ENCODE measurements around the gene CACNA1I. TPM values are rescaled to one million over a fixed set of nuclear protein-coding genes. Genes with fewer than 3 reads are reported as not detected.

Gene CACNA1I
- total and polyA plus RNA-seq, 4 donors = 1.2 to 8.5 (median 5.6) TPM

DNA sequence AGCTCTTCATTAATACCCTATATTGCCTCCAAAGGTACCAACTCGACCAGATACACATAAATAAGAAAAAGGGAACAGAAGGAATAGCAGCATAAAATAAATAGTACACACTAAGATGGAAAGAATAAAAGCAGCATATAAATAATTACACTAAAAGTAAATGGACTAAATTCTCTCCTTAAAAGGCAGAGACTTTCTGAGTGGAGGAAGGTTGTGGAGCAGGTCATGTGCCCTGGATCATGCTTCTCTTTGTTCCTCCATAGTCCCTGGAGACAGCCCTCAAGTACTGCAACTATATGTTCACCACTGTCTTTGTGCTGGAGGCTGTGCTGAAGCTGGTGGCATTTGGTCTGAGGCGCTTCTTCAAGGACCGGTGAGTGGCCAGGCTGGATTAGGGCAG is 101.4 kb downstream of the CACNA1I start:
- no peak for DNase-seq (ENCODE audit: low read depth in 4 of 6, low spot score in 6 of 6)
- Histone ChIP-seq H3K4me1 (ENCODE audit: control insufficient read depth, insufficient read depth, low read length) (peaks cover 6% of the 10 kb centered on the region), H3K4me3 (ENCODE audit: low read depth, low read length) (no peak overlapping the region), H3K27ac (ENCODE audit: low read depth, low read length) (no peak overlapping the region), H3K27me3 (ENCODE audit: control insufficient read depth, insufficient read depth, low read length) (no peaks in the 10 kb centered on the region), H3K9me3 (ENCODE audit: control insufficient read depth, insufficient read depth, low read length) (peaks cover 1% of the 10 kb centered on the region), H3K36me3 (ENCODE audit: control insufficient read depth, insufficient read depth, low read length) (peaks cover 43% of the 10 kb centered on the region)
- WGBS (ENCODE audit: insufficient coverage) = 100% methylated on average over 2 of the region's 3 CpGs

DNA sequence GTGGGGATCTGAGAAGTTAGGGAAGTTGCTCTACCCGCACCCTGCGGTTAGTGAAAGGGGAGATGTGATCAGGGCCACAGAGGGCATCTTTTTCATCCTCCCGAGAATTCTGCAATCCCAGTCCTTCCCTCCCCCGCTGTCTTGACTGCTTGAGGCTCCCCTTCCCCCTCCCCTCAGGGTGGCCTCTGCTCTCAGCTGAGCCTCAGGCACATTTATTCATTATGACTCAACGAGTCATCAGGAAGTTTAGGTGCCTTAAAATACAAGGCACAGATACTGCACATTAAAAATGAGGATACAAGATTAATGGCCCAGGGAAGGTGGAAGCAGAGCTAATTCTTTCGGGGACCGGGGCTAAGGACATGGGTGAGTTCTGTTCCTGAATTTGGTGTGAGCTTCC is 104.0 kb downstream of the CACNA1I start:
- no peak overlapping the region for H3K27ac ChIP-seq (ENCODE audit: low read depth, low read length)
- no peak overlapping the region for H3K4me3 ChIP-seq (ENCODE audit: low read depth, low read length)
- peaks cover 1% of the 10 kb centered on the region for H3K9me3 ChIP-seq (ENCODE audit: control insufficient read depth, insufficient read depth, low read length)
- H3K36me3 ChIP-seq (ENCODE audit: control insufficient read depth, insufficient read depth, low read length) = peaks cover 58% of the 10 kb centered on the region
- DNase-seq (ENCODE audit: low read depth in 4 of 6, low spot score in 6 of 6) = no peak
- 63% methylated on average over 5 of the region's 7 CpGs for WGBS (ENCODE audit: insufficient coverage)
- H3K4me1 ChIP-seq (ENCODE audit: control insufficient read depth, insufficient read depth, low read length) = peaks cover 6% of the 10 kb centered on the region
- no peaks in the 10 kb centered on the region for H3K27me3 ChIP-seq (ENCODE audit: control insufficient read depth, insufficient read depth, low read length)

DNA sequence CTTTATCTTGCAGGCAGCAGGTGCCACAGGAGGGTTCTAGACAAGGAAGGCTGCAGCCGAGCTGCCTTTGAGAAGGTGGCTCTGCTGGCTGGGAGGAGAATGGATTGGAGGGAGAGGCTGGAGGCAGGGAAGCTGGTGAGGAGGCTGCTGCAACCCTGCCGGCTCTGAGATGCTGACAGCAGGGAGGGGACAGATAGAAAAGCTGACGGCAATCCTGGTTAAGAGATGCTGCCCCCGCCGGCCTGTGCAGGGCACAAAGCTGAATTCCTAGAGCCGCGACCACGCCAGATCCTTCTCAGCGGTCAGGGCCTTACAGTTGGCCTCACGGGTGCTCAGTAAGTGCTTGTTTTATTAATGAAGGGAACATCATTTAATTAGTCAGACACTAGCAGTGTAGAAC is 105.4 kb downstream of the CACNA1I start:
- Histone ChIP-seq H3K4me1 (ENCODE audit: control insufficient read depth, insufficient read depth, low read length) (peaks cover 6% of the 10 kb centered on the region), H3K4me3 (ENCODE audit: low read depth, low read length) (no peak overlapping the region), H3K27ac (ENCODE audit: low read depth, low read length) (no peak overlapping the region), H3K36me3 (ENCODE audit: control insufficient read depth, insufficient read depth, low read length) (peaks cover 58% of the 10 kb centered on the region), H3K27me3 (ENCODE audit: control insufficient read depth, insufficient read depth, low read length) (no peaks in the 10 kb centered on the region), H3K9me3 (ENCODE audit: control insufficient read depth, insufficient read depth, low read length) (no peaks in the 10 kb centered on the region)
- 25% methylated on average over 6 of the region's 10 CpGs for WGBS (ENCODE audit: insufficient coverage)
- peak in 1 of 6 donors; percentile 49 for DNase-seq (ENCODE audit: low read depth in 4 of 6, low spot score in 6 of 6)

DNA sequence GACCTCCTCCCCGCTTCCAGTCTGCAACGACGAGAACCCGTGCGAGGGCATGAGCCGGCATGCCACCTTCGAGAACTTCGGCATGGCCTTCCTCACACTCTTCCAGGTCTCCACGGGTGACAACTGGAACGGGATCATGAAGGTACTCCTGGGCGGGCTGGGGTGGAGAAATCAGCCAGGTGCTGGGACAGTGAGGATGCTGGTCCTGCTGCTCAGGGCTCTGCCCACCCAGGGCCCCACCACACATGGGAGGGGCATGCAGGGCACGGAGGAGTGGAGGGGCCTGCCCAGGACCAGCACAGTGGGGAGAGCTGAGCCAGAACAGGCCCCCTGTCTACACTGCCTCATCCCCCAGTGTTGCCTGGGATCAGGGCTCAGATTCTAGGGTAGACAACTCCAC is 107.4 kb downstream of the CACNA1I start:
- 94% methylated on average over 11 of the region's 12 CpGs for WGBS (ENCODE audit: insufficient coverage)
- Histone ChIP-seq H3K27me3 (ENCODE audit: control insufficient read depth, insufficient read depth, low read length) (no peaks in the 10 kb centered on the region), H3K4me1 (ENCODE audit: control insufficient read depth, insufficient read depth, low read length) (peaks cover 6% of the 10 kb centered on the region), H3K9me3 (ENCODE audit: control insufficient read depth, insufficient read depth, low read length) (no peaks in the 10 kb centered on the region), H3K27ac (ENCODE audit: low read depth, low read length) (no peak overlapping the region), H3K4me3 (ENCODE audit: low read depth, low read length) (no peak overlapping the region), H3K36me3 (ENCODE audit: control insufficient read depth, insufficient read depth, low read length) (peaks cover 59% of the 10 kb centered on the region)
- DNase-seq (ENCODE audit: low read depth in 4 of 6, low spot score in 6 of 6) = no peak

DNA sequence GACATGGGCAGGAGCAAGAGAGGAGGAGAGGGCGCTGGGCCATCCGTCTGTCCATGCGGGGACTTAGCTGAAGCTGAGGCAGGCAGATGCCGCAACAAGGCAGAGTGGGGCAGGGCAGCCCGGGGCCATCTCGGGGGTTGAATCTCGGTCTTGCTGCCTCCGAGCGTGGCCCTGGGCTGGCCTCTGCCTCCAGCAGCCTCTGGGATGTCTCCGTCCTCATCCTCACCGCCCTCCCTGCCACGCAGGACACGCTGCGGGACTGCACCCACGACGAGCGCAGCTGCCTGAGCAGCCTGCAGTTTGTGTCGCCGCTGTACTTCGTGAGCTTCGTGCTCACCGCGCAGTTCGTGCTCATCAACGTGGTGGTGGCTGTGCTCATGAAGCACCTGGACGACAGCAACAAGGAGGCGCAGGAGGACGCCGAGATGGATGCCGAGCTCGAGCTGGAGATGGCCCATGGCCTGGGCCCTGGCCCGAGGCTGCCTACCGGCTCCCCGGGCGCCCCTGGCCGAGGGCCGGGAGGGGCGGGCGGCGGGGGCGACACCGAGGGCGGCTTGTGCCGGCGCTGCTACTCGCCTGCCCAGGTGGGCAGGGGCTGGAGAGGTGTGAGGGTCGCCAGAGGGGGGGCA is 108.4 kb downstream of the CACNA1I start:
- H3K4me1 ChIP-seq (ENCODE audit: control insufficient read depth, insufficient read depth, low read length) = peaks cover 6% of the 10 kb centered on the region
- H3K27me3 ChIP-seq (ENCODE audit: control insufficient read depth, insufficient read depth, low read length) = no peaks in the 10 kb centered on the region
- no peak overlapping the region for H3K4me3 ChIP-seq (ENCODE audit: low read depth, low read length)
- no peak for DNase-seq (ENCODE audit: low read depth in 4 of 6, low spot score in 6 of 6)
- no peaks in the 10 kb centered on the region for H3K9me3 ChIP-seq (ENCODE audit: control insufficient read depth, insufficient read depth, low read length)
- WGBS (ENCODE audit: insufficient coverage) = 91% methylated on average over 43 of the region's 47 CpGs
- peaks cover 57% of the 10 kb centered on the region for H3K36me3 ChIP-seq (ENCODE audit: control insufficient read depth, insufficient read depth, low read length)
- no peak overlapping the region for H3K27ac ChIP-seq (ENCODE audit: low read depth, low read length)

DNA sequence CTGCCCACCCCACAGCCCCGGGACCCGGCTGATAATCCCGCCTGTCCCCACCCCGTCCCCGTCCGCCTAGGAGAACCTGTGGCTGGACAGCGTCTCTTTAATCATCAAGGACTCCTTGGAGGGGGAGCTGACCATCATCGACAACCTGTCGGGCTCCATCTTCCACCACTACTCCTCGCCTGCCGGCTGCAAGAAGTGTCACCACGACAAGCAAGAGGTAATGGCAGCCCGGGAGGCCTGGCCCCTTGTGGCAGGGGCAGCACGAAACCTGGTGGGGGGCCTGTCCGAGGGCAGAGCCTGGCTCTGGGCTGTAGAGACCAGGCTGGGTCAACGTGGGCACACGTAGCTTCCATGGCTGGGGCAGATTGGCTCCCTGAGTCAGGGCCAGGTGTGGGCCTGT is 109.1 kb downstream of the CACNA1I start:
- Histone ChIP-seq H3K9me3 (ENCODE audit: control insufficient read depth, insufficient read depth, low read length) (no peaks in the 10 kb centered on the region), H3K27ac (ENCODE audit: low read depth, low read length) (no peak overlapping the region), H3K4me3 (ENCODE audit: low read depth, low read length) (no peak overlapping the region), H3K4me1 (ENCODE audit: control insufficient read depth, insufficient read depth, low read length) (peaks cover 6% of the 10 kb centered on the region), H3K36me3 (ENCODE audit: control insufficient read depth, insufficient read depth, low read length) (peaks cover 64% of the 10 kb centered on the region), H3K27me3 (ENCODE audit: control insufficient read depth, insufficient read depth, low read length) (peaks cover 2% of the 10 kb centered on the region)
- WGBS (ENCODE audit: insufficient coverage) = 91% methylated on average over 17 of the region's 17 CpGs
- no peak for DNase-seq (ENCODE audit: low read depth in 4 of 6, low spot score in 6 of 6)

DNA sequence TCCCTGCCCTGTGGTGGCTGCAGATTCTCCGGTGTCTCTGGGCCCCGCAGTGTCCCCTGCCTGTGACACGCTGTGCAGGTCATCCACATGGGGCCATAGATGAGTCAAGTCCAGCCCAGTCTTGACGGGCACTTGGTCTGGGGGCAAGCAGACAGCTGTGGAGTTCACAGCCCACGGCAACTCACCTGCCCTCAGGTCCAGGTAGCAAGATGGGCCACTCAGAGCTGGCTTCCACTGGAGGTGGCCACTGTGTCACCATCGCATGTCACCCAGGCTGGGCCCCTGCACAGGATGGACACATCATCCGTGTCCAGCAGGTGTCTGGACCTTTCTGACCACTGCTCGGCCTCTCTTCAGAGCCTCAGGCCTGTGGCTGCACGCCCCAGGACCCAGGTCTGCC is 109.9 kb downstream of the CACNA1I start:
- Histone ChIP-seq H3K27me3 (ENCODE audit: control insufficient read depth, insufficient read depth, low read length) (peaks cover 3% of the 10 kb centered on the region), H3K27ac (ENCODE audit: low read depth, low read length) (no peak overlapping the region), H3K36me3 (ENCODE audit: control insufficient read depth, insufficient read depth, low read length) (peaks cover 64% of the 10 kb centered on the region), H3K9me3 (ENCODE audit: control insufficient read depth, insufficient read depth, low read length) (no peaks in the 10 kb centered on the region), H3K4me1 (ENCODE audit: control insufficient read depth, insufficient read depth, low read length) (peaks cover 6% of the 10 kb centered on the region), H3K4me3 (ENCODE audit: low read depth, low read length) (no peak overlapping the region)
- 94% methylated on average over 9 of the region's 9 CpGs for WGBS (ENCODE audit: insufficient coverage)
- DNase-seq (ENCODE audit: low read depth in 4 of 6, low spot score in 6 of 6) = no peak

DNA sequence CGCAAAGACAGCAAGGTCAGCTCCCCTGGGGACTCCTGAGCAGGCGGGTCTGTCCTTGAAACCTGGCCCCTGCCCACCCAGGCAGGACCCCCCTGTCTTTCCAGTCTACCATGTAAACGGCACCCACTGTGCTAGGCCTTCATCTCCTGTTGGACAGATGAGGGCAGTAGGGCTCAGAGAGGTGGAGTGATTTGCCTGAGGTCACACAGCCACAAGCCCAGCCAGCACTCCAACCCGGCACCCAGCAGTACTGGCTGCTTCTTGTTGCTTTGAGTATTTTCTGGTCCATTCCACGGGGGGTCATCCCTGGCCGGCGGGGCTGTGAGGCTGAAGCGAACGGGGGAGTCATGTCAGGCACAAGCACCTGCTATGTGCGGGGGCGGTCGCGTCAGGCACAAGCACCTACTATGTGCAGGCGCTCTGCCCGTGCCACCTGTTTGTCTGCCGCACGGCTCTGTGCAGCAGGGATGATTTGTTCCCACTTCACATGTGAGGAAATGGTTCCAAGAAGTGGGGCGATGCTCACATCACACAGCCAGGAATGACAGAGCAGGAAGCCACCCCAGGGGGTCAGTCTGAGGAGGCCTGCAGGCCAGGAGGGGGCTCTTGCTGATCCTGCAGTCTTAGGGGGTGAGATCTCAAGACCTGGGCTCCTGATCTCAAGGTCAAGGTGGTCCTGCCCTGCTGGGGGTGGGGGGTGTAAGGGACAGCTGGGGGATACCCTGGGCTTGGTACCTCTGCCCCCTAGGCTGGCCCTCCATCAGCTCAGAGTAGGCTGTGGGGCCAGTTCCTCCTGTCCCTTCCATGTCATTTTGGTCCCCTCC is 110.7 kb downstream of the CACNA1I start:
- peaks cover 4% of the 10 kb centered on the region for H3K27me3 ChIP-seq (ENCODE audit: control insufficient read depth, insufficient read depth, low read length)

DNA sequence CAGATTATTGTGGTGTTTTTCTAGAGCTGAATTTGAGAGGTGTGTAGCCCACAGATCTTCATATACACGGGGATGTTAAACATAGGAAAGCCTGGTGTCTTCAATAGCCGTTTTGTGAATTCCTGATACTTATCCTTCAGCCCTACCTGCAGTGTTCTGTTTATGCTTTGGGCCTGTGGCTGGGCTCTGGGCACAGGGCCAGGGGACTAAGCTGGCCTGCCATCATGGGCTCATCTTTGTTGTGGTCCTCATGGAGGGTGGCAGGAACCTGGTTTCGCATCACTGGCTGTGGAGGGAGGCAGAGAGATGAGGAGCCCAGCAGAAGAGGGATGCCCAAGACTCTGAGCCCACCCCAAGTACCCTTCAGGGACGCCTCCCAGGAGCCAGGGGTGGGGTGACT is 112.4 kb downstream of the CACNA1I start:
- H3K27me3 ChIP-seq (ENCODE audit: control insufficient read depth, insufficient read depth, low read length) = peaks cover 4% of the 10 kb centered on the region
- H3K4me3 ChIP-seq (ENCODE audit: low read depth, low read length) = no peak overlapping the region
- H3K9me3 ChIP-seq (ENCODE audit: control insufficient read depth, insufficient read depth, low read length) = no peaks in the 10 kb centered on the region
- no peaks in the 10 kb centered on the region for H3K4me1 ChIP-seq (ENCODE audit: control insufficient read depth, insufficient read depth, low read length)
- peaks cover 57% of the 10 kb centered on the region for H3K36me3 ChIP-seq (ENCODE audit: control insufficient read depth, insufficient read depth, low read length)
- DNase-seq (ENCODE audit: low read depth in 4 of 6, low spot score in 6 of 6) = no peak
- 88% methylated on average over 2 of the region's 4 CpGs for WGBS (ENCODE audit: insufficient coverage)
- H3K27ac ChIP-seq (ENCODE audit: low read depth, low read length) = no peak overlapping the region

More for the DNA sequence above, 110.7 kb downstream of the CACNA1I start:
- Histone ChIP-seq H3K4me3 (ENCODE audit: low read depth, low read length) (no peak overlapping the region), H3K36me3 (ENCODE audit: control insufficient read depth, insufficient read depth, low read length) (peaks cover 62% of the 10 kb centered on the region), H3K27ac (ENCODE audit: low read depth, low read length) (no peak overlapping the region), H3K9me3 (ENCODE audit: control insufficient read depth, insufficient read depth, low read length) (no peaks in the 10 kb centered on the region), H3K4me1 (ENCODE audit: control insufficient read depth, insufficient read depth, low read length) (no peaks in the 10 kb centered on the region)
- no peak for DNase-seq (ENCODE audit: low read depth in 4 of 6, low spot score in 6 of 6)
- WGBS (ENCODE audit: insufficient coverage) = 95% methylated on average over 14 of the region's 18 CpGs

DNA sequence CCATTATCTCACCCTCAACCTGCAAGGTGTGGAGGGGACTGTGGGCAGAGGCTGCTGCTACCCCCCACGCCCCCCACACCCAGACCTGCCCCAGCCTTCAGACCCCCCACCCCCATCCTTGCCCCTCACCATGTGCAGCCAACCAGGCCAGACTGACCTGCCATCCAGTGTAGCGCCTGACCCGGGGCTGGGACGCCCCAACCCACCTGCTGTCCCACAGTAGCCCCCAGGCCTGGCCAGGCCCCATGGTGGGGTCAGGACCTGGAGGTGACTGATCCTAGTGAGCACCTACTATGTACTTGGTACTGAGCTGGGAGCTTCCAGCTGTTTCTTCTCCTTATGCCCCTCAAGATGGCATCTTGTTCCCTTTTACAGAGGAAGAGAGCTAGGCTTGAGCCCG is 113.1 kb downstream of the CACNA1I start:
- WGBS (ENCODE audit: insufficient coverage) = 100% methylated on average over 1 of the region's 5 CpGs
- H3K9me3 ChIP-seq (ENCODE audit: control insufficient read depth, insufficient read depth, low read length) = no peaks in the 10 kb centered on the region
- no peak overlapping the region for H3K4me3 ChIP-seq (ENCODE audit: low read depth, low read length)
- no peak overlapping the region for H3K27ac ChIP-seq (ENCODE audit: low read depth, low read length)
- peaks cover 4% of the 10 kb centered on the region for H3K27me3 ChIP-seq (ENCODE audit: control insufficient read depth, insufficient read depth, low read length)
- peaks cover 52% of the 10 kb centered on the region for H3K36me3 ChIP-seq (ENCODE audit: control insufficient read depth, insufficient read depth, low read length)
- DNase-seq (ENCODE audit: low read depth in 4 of 6, low spot score in 6 of 6) = no peak
- peaks cover 2% of the 10 kb centered on the region for H3K4me1 ChIP-seq (ENCODE audit: control insufficient read depth, insufficient read depth, low read length)
